HL-60 (cell line): ENCODE data around the gene GPR17.

Experiments
- DNase-seq, 2 experiments: peaks; one replicate each; pipeline ENCODE4 v3.0.0-alpha.2; 2010 to 2020; ENCODE audit warnings: low read depth in 1 of 2, low spot score in 1 of 2
- H3K27ac ChIP-seq: fragments of 250-450 bp; sonication (Bioruptor Pico); replicated peaks from 2 replicates; pipeline ENCODE4 v1.5.1; 2020; ENCODE audit warnings: mild to moderate bottlenecking, moderate library complexity
- H3K27me3 ChIP-seq: fragments of 250-450 bp; sonication (Bioruptor Pico); 2 replicates; pipeline ENCODE4 v1.5.1; 2021; ENCODE audit warnings: mild to moderate bottlenecking, moderate library complexity; ENCODE audit not compliant: insufficient read depth, poor library complexity, severe bottlenecking
- H3K4me3 ChIP-seq: replicated peaks from 2 replicates; pipeline ENCODE4 v1.5.1; 2011; ENCODE audit warnings: mild to moderate bottlenecking, control low read depth, low read length; ENCODE audit not compliant: insufficient read depth
- CTCF ChIP-seq: IDR thresholded peaks from one replicate; pipeline ENCODE4 v1.5.1; 2011; ENCODE audit warnings: low read length, control low read depth, inconsistent platforms; ENCODE audit not compliant: insufficient read depth
- GABPA ChIP-seq: IDR thresholded peaks from 2 replicates; pipeline ENCODE4 v1.6.1; 2012; ENCODE audit warnings: low read depth
- POLR2AphosphoS5 ChIP-seq: IDR thresholded peaks from 2 replicates; pipeline ENCODE4 v1.6.1; 2012; ENCODE audit warnings: low read depth
- REST ChIP-seq: IDR thresholded peaks from 2 replicates; pipeline ENCODE4 v1.6.1; 2012; ENCODE audit warnings: low read depth; ENCODE audit not compliant: insufficient replicate concordance
- SPI1 ChIP-seq: IDR thresholded peaks from 2 replicates; pipeline ENCODE4 v1.6.1; 2012; ENCODE audit warnings: low read depth, mild to moderate bottlenecking, borderline replicate concordance

The GPR17 gene

DNA sequence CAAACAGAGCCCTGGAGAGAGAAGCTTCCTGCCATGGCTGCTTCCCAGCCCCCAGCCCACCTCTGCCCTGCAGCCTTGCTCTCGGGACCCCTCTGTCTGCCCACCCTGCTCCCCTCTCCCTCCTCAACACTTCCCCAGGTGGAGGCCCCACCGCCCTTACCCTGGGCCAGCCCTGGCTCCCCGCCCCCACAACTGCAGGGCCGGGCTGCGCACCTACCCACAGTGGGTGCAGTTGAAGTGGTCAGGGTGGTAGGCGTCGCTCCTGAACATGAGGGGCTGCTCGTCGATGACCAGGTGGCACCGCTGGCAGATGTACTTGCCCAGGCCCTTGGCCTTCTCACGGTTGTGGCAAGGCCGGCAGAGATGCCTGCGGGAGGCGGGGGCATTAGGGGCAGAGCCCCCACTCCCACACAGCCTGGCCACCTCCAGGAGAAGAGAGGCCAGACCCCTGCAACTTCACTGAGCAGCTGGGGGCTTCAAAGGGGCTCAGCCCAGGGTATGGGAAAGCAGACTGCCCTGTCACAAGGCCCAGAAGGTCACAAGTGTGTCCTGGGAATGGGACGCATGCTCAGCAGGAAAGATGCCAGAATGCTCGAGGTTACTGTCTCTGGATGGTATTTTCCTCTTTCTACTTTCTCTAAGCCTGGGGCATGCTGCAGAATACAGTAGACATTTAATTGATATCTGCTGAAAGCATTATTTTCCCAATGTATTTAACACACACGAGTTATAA is 3.1 kb upstream of the GPR17 start:
- TF ChIP-seq CTCF (no peak), REST (no peak), GABPA (no peak), SPI1 (no peak), POLR2AphosphoS5 (no peak)
- DNase-seq: no peak
- no peak overlapping the region for H3K4me3 ChIP-seq
- no peak overlapping the region for H3K27ac ChIP-seq
- no peaks in the 10 kb centered on the region for H3K27me3 ChIP-seq

DNA sequence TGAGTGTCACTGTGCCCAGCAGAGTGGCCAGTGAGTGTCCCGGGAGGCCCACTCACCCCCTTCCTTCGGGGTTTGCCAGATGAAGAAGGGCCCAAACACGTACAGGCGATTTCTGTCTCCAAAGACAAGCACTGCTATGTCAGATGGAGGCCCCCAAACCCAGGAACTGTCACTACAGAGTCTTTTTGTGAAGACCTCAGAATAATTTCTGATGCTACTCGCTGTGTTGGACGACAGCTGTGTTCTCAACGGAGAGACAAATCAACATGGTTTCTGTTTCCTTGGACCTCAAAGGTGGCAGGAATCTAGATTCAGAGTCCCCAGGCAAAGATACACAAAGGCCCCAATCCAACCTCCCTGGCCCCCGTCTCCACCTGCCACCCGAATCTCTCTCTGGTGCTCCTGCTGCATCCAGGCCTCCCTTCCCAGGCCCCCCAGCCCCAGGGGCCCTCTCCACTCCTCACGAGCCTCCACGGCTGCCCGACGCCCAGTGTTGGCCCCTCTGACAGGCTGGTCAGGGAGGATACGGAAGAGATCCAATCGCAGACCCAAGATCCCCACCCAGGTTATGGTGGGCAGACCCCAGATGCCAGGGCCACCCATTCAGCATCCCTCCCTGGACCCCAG is 2.4 kb upstream of the GPR17 start:
- Histone ChIP-seq H3K4me3 (no peak overlapping the region), H3K27ac (no peak overlapping the region), H3K27me3 (no peaks in the 10 kb centered on the region)
- TF ChIP-seq CTCF: no peak
- TF ChIP-seq SPI1: no peak
- TF ChIP-seq REST: no peak
- TF ChIP-seq POLR2AphosphoS5: no peak
- no peak for TF ChIP-seq GABPA
- no peak for DNase-seq

DNA sequence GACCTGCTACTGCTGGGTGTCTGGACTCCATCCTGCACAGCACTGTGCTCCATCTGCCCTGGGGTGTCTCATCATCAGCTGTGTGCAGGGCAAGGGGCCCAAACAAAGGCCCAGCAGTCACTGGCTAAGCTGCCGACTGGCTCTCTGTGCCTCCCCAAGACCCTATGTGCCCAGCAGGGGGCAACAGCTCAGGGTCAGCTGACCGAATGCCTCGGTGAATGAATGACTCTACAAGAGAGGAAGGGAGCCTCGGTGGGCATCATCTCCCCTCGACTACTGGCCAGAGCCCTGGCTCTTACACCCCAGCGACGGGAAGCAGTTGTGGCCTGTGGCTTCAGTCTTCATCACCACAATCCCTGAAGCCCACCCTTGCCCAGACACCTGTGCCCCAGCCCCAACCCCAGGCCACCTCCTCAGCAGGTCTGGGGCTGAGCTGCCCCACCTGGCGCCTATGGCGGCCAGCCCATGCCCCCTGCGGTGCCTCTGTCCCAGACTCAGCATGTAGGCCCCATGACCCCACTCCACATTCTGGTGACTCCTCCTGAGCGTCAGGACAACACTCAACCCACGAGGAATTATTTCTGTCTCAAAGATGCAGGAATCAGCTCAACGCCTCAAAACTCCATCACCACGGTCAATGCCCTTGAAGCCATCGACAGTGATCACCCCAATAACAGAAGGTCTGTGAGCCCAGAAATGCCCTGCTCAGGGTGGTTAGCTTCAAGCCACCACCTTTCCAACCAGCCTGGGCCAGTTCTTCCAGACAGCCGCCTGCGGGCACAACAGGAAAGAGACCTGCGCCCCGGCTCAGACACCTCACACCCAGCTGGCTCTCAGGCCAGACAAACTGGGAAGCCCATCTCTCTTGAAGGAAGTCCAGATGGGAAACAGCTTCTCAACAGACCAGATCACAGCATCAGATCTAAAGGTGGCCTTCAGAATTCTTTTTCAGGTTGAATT is 1.6 kb upstream of the GPR17 start:
- TF ChIP-seq SPI1 (no peak), GABPA (no peak), CTCF (no peak), REST (no peak), POLR2AphosphoS5 (no peak)
- DNase-seq: no peak
- Histone ChIP-seq H3K27me3 (no peaks in the 10 kb centered on the region), H3K27ac (no peak overlapping the region), H3K4me3 (no peak overlapping the region)
